Measurements from ENCODE around the gene SDS.

GRCh38 chr12:113382206-113382605 is 21.5 kb downstream of the SDS start:
- TF ChIP-seq RARB (CRISPR knock-in tag; IDR thresholded peaks at IDR 0.05) (no peak), ZNF70 (CRISPR knock-in tag; IDR thresholded peaks at IDR 0.05) (no peak)
- TF ChIP-seq, protein P1, sequence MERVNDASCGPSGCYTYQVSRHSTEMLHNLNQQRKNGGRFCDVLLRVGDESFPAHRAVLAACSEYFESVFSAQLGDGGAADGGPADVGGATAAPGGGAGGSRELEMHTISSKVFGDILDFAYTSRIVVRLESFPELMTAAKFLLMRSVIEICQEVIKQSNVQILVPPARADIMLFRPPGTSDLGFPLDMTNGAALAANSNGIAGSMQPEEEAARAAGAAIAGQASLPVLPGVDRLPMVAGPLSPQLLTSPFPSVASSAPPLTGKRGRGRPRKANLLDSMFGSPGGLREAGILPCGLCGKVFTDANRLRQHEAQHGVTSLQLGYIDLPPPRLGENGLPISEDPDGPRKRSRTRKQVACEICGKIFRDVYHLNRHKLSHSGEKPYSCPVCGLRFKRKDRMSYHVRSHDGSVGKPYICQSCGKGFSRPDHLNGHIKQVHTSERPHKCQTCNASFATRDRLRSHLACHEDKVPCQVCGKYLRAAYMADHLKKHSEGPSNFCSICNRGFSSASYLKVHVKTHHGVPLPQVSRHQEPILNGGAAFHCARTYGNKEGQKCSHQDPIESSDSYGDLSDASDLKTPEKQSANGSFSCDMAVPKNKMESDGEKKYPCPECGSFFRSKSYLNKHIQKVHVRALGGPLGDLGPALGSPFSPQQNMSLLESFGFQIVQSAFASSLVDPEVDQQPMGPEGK (CRISPR knock-in tag; IDR thresholded peaks at IDR 0.05; ENCODE audit: borderline replicate concordance) = no peak
